PC-9 (cell line): ENCODE results near the gene RPL10A. TPM values are rescaled to one million over a fixed set of nuclear protein-coding genes. Genes with fewer than 3 reads are reported as not detected.

Experiments used
- BruUV-seq: library from RNA; stranded (reverse); fragments of 400-500 nt; replicated peaks from 2 replicates; lab custom pipeline; 2021; lab: Mats Ljungman, UMichigan
- CTCF ChIA-PET: fragments of 300-600 bp; sonication (Branson Sonifier 250); formaldehyde crosslinking; loops from one replicate; lab custom pipeline; 2022; ENCODE audit warnings: antibody characterized with exemption; lab: Charles Lee
- POLR2A ChIA-PET: fragments of 300-600 bp; sonication (Branson Sonifier 250); formaldehyde crosslinking; loops from one replicate; lab custom pipeline; 2022; ENCODE audit warnings: antibody characterized with exemption; ENCODE audit not compliant: unreplicated experiment; lab: Charles Lee
- DNase-seq, 2 experiments: peaks; one replicate each; pipeline versions ENCODE4 v3.0.0 to v3.0.0-alpha.2; 2015 to 2022; ENCODE audit warnings: mixed read lengths in 1 of 2
- H2AFZ ChIP-seq: fragments of 200-600 bp; sonication (generic); 2 replicates; pipeline ENCODE4 v1.8.1; 2017; ENCODE audit warnings: antibody characterized with exemption
- H3F3A ChIP-seq: fragments of 200-600 bp; sonication (generic); 2 replicates; pipeline ENCODE4 v1.8.1; 2017; ENCODE audit warnings: antibody characterized with exemption, mild to moderate bottlenecking, low read depth; ENCODE audit not compliant: insufficient read depth
- H3K27ac ChIP-seq: fragments of 200-600 bp; sonication (generic); 2 replicates; pipeline ENCODE4 v1.6.1; 2016; ENCODE audit warnings: mixed run types
- H3K27me3 ChIP-seq: fragments of 200-600 bp; sonication (generic); 2 replicates; pipeline ENCODE4 v1.6.1; 2016; ENCODE audit warnings: low read depth, mixed run types; ENCODE audit not compliant: insufficient read depth
- H3K36me3 ChIP-seq: fragments of 200-600 bp; sonication (generic); 2 replicates; pipeline ENCODE4 v1.6.1; 2016; ENCODE audit warnings: low read depth, mixed run types
- H3K4me1 ChIP-seq: fragments of 200-600 bp; sonication (generic); replicated peaks from 2 replicates; pipeline ENCODE4 v1.6.1; 2016; ENCODE audit warnings: mixed run types; ENCODE audit not compliant: insufficient read depth
- H3K4me2 ChIP-seq: fragments of 200-600 bp; sonication (generic); 2 replicates; pipeline ENCODE4 v1.6.1; 2017; ENCODE audit warnings: mixed run types
- H3K4me3 ChIP-seq: fragments of 200-600 bp; sonication (generic); 2 replicates; pipeline ENCODE4 v1.6.1; 2016; ENCODE audit warnings: mixed run types
- H3K79me2 ChIP-seq: fragments of 200-600 bp; sonication (generic); 2 replicates; pipeline ENCODE4 v1.6.1; 2017; ENCODE audit warnings: low read depth, mixed run types
- H3K9me2 ChIP-seq: fragments of 200-600 bp; sonication (generic); 2 replicates; pipeline ENCODE4 v1.8.1; 2017; ENCODE audit warnings: mild to moderate bottlenecking; ENCODE audit not compliant: insufficient read depth
- H3K9me3 ChIP-seq: fragments of 200-600 bp; sonication (generic); 2 replicates; pipeline ENCODE4 v1.8.1; 2016; ENCODE audit warnings: low read depth; ENCODE audit not compliant: insufficient read depth
- H4K20me1 ChIP-seq: fragments of 200-600 bp; sonication (generic); 2 replicates; pipeline ENCODE4 v1.8.1; 2017; ENCODE audit not compliant: insufficient read depth
- EZH2 ChIP-seq: fragments of 200-600 bp; sonication (generic); IDR thresholded peaks from 2 replicates; pipeline ENCODE4 v1.8.0; 2017; ENCODE audit warnings: antibody characterized with exemption, low read depth
- intact Hi-C: fragments of 100-400 bp; cut with micrococcal nuclease; formaldehyde crosslinking; loops from one replicate; pipeline ENCODE4 v1.10.0; 2022; ENCODE audit not compliant: unreplicated experiment
- total RNA-seq: library from RNA; stranded (reverse); gene quantifications from 2 replicates; pipeline ENCODE4 v1.2.3, GENCODE V29; 2021
- TF ChIP-seq, protein P1 (sequence below): fragments of 200-600 bp; sonication (generic); conservative IDR thresholded peaks from 2 replicates; pipeline ENCODE4 v1.6.1; 2017; ENCODE audit warnings: mixed run types, antibody characterized with exemption, mild to moderate bottlenecking, moderate library complexity

Gene RPL10A
- total RNA-seq, 1 experiment from 2014 or later: 1,335 TPM

DNA sequence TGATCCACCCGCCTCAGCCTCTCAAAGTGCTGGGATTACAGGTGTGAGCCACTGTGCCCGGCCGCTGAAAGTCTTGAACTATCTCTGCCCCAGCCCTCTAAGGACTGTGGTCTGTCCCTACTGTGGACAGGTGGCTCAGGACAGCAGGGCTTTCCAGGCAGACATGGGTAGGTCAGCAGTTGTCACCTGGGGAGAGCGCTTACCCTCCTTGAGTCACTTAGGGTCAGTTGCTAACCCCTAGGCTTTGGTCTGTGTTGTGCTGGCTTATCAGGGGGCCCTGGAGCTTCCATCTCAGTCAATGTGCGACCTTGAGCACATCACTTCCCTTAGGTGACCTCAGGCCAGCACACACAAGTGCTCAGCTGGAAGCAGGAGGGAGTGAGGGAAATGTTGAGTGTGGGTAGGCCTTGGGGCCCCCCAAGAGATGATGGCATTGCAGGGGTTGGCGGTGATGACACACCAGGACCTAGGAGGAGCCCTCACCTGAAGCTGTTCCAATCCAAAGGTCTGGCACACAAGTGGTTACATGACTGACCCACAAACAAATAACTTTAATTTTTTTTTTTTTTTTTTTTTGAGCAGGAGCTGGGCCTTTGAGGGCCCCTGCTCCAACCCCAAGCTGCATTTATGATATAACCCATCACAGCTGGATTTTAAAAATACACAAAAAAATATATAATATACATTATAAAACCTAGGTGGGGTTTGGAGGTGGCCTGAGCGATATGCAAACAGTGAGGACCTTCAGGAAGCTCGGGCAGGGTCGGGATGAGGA, 5.1 kb downstream of the RPL10A start:
- Histone ChIP-seq H3K4me1 (peaks cover 22% of the 10 kb centered on the region), H4K20me1 (peaks cover 54% of the 10 kb centered on the region), H3K4me2 (no peak overlapping the region), H2AFZ (no peak overlapping the region), H3K4me3 (no peak overlapping the region), H3F3A (peaks cover 66% of the 10 kb centered on the region), H3K79me2 (peaks cover 41% of the 10 kb centered on the region), H3K27ac (0 out of 2 replicates have a peak overlapping the region, but pooled peaks have one; percentile 25), H3K9me3 (no peaks in the 10 kb centered on the region), H3K27me3 (no peaks in the 10 kb centered on the region), H3K9me2 (no peaks in the 10 kb centered on the region), H3K36me3 (peaks cover 40% of the 10 kb centered on the region)
- no peak for TF ChIP-seq EZH2
- TF ChIP-seq, protein P1, sequence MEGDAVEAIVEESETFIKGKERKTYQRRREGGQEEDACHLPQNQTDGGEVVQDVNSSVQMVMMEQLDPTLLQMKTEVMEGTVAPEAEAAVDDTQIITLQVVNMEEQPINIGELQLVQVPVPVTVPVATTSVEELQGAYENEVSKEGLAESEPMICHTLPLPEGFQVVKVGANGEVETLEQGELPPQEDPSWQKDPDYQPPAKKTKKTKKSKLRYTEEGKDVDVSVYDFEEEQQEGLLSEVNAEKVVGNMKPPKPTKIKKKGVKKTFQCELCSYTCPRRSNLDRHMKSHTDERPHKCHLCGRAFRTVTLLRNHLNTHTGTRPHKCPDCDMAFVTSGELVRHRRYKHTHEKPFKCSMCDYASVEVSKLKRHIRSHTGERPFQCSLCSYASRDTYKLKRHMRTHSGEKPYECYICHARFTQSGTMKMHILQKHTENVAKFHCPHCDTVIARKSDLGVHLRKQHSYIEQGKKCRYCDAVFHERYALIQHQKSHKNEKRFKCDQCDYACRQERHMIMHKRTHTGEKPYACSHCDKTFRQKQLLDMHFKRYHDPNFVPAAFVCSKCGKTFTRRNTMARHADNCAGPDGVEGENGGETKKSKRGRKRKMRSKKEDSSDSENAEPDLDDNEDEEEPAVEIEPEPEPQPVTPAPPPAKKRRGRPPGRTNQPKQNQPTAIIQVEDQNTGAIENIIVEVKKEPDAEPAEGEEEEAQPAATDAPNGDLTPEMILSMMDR: no peak
- intact Hi-C loops: no loop called here
- POLR2A ChIA-PET: interaction anchor here (0.5 to 0.7 kb wide), 4 partner anchors 9 to 795 kb away, joined by 4 to 25 read pairs (median 8); no protein-coding TSS in a partner anchor
- no peak for DNase-seq
- CTCF ChIA-PET: interaction anchor here (0.6 kb wide), 1 partner anchor 108 kb away, joined by 6 read pairs; no protein-coding TSS in a partner anchor
- no TSS peak for BruUV-seq

DNA sequence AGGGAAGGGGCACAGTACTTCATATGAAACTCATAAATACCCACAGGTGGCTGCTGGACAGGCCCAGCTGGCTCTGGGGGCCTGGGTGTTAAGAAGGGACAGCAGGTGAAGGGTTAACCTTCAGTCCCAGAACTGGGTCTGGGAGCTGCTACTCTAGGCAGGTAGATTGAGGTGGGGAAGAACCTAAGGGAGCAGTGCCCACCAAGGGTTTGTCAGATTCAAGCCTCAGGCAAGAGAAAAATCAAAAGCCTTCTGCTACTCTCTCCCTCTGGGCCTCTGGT, 5.6 kb downstream of the RPL10A start:
- no peak for TF ChIP-seq EZH2
- TF ChIP-seq, protein P1: no peak
- ChIA-PET CTCF (no interaction called here), POLR2A (interaction anchor here (0.6 kb wide), 1 partner anchor 80 kb away, joined by 4 read pairs; no protein-coding TSS in a partner anchor)
- peak overlapping the region; percentile 25; the same call in 1 of the 2 replicates for H3K27ac ChIP-seq
- BruUV-seq: no TSS peak
- intact Hi-C loops: no loop called here
- peaks cover 22% of the 10 kb centered on the region for H3K4me1 ChIP-seq
- H3F3A ChIP-seq: peaks cover 61% of the 10 kb centered on the region
- H3K27me3 ChIP-seq: no peaks in the 10 kb centered on the region
- no peak overlapping the region for H2AFZ ChIP-seq
- peaks cover 35% of the 10 kb centered on the region for H3K79me2 ChIP-seq
- peaks cover 36% of the 10 kb centered on the region for H3K36me3 ChIP-seq
- no peaks in the 10 kb centered on the region for H3K9me3 ChIP-seq
- no peak overlapping the region for H3K4me3 ChIP-seq
- H3K9me2 ChIP-seq: no peaks in the 10 kb centered on the region
- DNase-seq: no peak
- peaks cover 53% of the 10 kb centered on the region for H4K20me1 ChIP-seq
- no peak overlapping the region for H3K4me2 ChIP-seq

DNA sequence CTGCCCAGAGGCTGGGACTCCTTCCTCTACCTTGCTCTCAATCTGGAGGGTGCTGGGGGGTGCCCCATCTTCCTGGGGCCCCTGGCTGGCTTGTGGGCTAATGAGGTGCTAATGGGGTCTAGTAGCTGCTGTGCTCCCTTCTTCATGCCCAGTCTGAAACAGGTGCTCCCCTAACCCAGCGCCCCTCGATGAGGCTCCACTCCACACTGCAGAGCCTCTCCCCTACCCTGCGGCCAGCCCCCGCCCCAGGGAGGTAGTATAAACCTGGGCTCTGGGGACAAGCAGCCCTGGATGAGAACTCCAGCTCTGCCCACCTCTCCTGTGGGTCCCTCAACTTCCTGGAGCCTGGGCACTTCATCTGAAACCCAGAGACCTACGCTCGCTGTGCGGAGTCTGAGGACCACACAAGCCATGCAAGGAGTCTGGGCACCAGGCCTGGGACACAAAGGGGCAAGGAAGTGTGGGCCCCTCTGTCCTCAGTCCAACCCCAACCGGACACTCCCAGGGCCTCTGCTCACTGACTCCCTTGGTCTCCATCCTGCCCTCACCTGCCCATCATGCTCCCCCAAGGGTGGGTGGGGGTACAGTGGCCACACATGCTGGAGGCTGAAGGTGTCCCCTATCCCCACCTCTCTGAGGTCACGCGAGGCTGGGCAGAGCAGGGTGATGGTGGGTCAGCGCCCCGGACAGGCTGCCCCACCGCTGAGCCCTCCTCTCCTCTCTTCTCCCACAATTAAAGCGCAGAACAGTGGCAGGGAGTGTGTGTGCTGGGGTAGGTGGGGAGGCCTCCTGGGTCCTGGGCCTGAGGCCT, 6.1 kb downstream of the RPL10A start:
- POLR2A ChIA-PET: interaction anchor here (0.6 kb wide), 1 partner anchor 80 kb away, joined by 4 read pairs; no protein-coding TSS in a partner anchor
- peak overlapping the region; percentile 25; the same call in 1 of the 2 replicates for H3K27ac ChIP-seq
- H2AFZ ChIP-seq: no peak overlapping the region
- DNase-seq: no peak
- H3K36me3 ChIP-seq: peaks cover 30% of the 10 kb centered on the region
- peaks cover 55% of the 10 kb centered on the region for H3F3A ChIP-seq
- BruUV-seq: no TSS peak
- H3K27me3 ChIP-seq: no peaks in the 10 kb centered on the region
- H3K79me2 ChIP-seq: peaks cover 30% of the 10 kb centered on the region
- no peaks in the 10 kb centered on the region for H3K9me3 ChIP-seq
- H3K4me3 ChIP-seq: no peak overlapping the region
- intact Hi-C loops: no loop called here
- TF ChIP-seq EZH2: no peak
- TF ChIP-seq, protein P1: no peak
- H3K4me2 ChIP-seq: no peak overlapping the region
- H4K20me1 ChIP-seq: peaks cover 47% of the 10 kb centered on the region
- peaks cover 22% of the 10 kb centered on the region for H3K4me1 ChIP-seq
- no peaks in the 10 kb centered on the region for H3K9me2 ChIP-seq
- CTCF ChIA-PET: no interaction called here
